Amniotic stem cell (primary cell): ENCODE data around the gene KIF3C.
"Not testable (repeated sequence)": the region's sequence is repeated elsewhere in the genome, so short reads cannot be mapped to it uniquely, and the experiment has no call there.

Source experiments
- DNase-seq: peaks from one replicate; lab custom pipeline; 2025; lab: John Stamatoyannopoulos, UW

KIF3C gene

DNA sequence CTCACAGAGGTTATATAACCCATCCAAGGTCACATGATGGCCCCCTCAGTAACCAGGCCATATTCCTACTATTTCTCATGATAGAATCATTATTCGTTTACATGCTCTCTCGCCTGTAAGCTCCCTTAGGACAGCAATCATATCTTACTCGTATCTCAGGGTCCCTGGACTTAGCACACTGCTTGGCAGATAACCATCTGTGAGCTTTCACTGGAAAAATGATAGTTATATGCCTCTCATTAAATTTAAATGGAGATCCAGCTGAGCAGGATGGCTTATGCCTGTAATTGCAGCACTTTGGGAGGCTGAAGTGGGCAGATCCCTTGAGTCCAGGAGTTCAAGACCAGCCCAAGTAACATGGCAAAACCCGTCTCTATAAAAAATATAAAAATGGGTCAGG is 21.9 kb downstream of the KIF3C start:
- DNase-seq = no peak

DNA sequence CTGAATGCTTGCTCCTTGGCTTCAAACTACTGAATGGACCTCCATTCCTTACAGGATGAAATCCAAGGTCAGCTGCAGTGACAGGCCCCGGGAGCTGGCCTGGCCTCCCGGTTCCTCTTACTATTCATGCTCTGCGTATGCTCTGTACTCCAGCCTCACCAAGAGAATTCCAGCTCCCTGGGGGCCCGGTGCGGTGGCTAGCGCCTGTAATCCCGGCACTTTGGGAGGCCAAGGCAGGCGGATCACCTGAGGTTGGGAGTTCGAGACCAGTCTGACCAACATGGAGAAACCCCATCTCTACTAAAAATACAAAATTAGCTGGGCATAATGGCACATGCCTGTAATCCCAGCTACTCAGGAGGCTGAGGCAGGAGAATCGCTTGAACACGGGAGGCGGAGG is 23.7 kb downstream of the KIF3C start:
- DNase-seq = not testable (repeated sequence)

DNA sequence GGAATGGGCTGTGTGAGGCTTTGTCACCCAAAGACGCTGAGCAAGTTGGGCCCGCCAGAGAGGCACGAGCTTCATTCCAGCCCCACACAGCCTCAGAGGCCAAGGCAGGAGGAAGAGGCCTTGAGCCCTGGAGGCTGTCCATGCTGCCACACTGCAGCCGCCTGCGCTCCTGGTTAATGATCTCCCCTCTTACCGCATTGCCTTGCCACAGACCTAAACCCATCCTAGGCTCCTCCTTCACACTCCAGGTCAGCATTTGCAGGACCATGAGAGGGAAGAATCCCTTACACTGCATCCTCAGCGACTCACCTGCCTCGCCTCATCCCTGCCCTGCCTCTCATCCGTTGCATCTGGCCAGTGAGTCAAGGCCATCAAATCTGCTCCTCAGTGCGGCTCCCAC is 24.6 kb downstream of the KIF3C start:
- DNase-seq = no peak

DNA sequence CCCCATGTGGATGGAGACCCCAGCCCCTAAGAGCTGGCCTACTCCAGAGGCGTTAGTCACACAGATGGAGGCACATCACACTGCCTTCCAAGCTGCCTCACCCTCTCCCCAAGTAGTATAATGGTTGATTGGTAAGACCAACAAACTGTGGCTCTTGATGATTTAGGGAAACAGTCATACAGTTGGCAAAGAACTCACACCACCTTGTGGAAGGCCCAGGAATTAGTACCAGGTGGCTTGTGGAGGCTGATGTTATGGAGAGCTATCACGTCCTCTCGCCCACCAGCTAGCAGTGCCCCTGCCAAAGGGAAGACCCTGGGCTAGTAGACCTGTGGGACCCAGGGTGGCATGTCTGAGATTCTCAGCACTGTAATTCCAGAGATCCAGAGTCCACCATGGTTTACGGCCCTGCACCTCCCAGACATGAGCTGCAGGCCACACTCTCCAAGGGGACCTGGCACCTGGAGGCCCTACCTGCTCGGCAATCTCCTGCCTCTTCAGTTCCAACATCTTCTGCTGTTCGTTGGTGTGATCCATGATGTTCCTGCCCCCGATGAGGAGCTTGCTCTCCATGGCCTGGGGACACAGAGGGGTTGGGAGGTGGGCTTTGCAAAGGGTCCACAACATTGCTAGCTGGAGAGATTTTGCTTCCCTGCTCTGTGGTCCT is 26.3 kb downstream of the KIF3C start:
- DNase-seq = no peak

DNA sequence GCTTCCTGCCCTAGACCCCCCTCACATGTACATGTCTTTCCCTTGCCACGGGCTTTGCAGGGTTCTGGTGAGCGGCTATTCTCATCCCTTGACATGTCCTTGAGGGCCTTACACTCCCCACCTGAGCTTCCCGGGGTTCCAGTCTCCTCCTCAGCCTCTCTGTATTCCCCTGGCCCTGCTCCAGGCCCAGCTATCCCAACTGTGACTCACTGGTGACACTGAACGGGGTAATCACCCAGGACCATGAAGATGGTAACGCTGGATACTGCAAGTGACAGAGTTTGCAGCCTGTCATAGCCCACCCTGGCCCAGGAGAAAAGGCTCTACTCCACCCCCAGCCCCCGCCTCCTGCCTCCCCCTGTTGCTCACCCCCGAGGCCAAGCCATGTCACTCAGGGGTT is 27.3 kb downstream of the KIF3C start:
- DNase-seq = no peak

DNA sequence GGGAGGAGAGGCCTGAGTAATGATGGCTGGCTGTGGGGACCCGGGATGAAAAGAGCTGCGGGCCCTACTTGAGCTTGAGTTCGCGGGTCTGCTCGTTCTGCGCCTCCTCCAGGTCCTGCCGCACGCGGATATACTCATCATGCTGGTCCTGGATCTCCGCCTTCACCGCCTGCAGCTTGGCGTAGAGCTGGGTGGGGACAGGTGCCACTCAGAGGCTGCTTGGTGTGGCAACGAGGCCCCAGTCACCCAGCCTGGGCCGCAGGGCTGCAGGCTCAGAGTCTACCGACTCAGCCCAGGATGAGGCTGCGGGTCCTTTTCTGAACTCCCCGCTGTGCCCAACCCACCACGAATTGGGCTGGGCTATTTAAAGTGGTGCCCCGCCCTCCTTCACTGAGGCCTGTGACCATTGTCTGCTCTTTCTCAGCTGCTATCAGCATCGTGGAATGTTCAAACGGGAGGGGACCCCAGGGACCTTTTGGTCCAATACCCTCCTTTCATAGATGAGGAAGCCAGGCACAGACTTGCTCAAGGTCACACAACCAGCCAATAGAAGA is 28.0 kb downstream of the KIF3C start:
- DNase-seq = no peak

DNA sequence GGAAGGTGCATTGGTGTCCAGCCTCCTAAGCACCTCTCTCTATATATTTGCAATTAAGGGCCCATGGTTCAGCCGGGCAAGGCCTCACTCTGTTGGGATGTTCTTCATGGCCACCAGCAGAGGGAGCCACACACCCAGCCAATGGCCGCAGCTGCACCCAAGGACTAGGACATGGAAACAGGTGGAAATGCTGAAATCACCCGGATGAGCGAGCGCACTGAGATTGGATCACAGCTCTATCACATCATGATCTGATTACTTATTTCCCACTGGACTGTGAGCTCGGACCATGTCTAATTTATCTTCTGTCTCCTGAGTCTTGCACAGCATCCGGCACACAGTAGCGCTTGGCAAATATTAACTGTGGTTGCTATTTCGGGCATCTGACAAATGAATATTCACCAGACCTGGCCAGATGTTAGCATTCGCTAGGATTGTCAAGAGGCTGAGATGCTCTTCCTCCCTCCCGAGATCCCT is 31.2 kb downstream of the KIF3C start:
- peak; percentile 19 for DNase-seq

DNA sequence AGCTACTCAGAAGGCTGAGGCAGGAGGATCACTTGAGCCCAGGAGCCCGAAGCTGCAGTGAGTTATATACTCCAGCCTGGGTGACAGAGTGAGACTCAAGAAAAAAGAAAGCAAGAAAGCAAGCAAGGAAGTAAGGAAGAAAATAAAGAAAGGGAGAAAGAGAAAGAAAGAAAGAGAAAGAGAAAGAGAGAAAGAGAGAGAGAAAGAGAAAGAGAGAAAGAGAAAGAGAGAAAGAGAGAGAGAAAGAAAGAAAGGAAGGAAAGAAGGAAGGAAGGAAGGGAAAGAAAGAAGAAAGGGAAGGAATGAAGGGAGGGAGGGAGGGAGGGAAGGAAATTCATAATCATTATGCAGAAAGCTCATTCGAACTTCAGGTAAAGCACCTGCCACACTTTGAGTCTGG is 33.9 kb downstream of the KIF3C start:
- no peak for DNase-seq

DNA sequence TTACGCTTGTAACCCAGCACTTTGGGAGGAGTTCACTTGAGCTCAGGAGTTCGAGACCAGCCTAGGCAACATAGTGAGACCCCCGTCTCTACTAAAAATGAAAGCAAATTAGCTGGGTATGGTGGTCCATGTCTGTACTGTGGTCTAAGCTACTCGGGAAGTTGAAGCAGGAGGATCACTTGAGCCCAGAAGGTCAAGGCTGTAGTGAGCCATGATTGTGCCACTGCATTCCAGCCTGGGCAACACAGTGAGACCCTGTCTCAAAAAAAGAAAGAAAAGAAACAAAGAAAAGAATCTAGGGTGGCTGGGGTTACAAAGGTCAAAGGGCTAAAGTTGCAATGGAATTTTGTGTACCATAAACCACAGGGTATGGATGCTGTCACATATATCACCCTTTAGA is 41.3 kb downstream of the KIF3C start:
- DNase-seq = no peak

DNA sequence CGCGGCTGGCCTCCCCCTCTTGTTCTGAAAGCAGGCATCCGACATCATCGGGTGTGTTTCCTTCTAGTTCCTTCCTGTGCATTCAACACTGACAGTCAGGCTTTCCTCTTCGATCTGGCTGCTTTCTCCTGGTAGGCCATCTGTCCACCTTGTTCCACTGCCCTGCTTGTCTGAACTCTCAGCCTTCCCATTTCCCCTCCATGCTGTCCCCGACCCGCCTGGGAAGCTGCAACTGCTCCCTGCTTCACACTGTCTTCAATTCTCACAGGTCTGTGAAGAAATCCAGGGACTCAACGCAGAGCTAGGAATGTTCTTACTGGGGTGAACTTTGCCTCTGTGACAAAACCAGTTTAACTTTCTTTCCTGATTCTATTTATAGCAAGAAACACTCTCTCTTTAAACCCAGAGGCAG is 43.0 kb downstream of the KIF3C start:
- no peak for DNase-seq

DNA sequence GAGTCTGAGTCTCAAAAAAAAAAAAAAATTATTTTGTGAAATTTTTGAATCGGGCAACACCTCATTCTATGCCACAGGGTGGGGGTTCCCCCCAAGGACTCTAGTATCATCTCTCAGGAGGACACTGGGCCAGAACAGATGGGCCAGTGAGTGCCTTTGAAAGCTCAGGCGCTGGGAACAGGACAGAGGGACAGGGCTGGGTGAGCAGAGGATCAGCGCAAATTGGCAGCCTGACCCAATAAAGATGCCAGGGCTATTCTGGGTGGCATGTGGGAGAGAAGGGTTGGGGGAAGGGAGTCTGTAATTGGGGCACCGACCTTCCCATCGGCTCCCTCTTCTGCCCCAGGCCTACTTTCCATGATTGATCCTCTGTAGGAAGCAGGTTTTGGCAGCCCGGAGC is 44.0 kb downstream of the KIF3C start:
- DNase-seq = no peak

DNA sequence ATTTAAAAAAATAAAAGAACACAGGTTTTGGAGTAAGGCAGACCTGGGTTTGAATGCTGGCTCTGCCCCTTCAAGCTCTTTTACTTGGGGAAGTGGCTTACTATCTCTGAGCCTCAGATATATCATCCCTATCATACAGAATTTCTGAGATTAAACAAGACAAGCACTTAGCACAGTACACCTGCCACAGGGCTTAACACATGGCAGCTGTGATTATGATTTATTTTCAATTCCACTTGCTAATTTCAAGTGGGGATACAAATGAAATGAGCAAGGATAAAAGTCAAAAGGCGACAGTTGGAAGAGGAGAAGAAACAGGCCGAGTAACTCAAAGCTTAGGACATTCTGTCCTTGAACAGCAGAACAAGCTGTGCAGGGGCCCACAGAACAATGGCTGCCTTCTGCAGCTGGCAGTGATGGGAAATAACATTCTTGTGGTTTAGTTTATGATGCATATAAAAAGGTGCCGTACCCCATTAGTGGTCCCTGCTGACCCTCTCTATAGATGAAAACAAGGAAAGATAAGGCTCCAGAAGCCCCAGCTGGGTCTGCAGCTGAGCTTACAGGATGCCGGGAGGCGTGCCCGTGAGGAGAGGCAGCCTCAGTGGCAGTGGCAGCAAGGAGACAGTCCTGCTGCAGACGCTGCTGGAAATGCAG is 45.3 kb downstream of the KIF3C start:
- DNase-seq = no peak

DNA sequence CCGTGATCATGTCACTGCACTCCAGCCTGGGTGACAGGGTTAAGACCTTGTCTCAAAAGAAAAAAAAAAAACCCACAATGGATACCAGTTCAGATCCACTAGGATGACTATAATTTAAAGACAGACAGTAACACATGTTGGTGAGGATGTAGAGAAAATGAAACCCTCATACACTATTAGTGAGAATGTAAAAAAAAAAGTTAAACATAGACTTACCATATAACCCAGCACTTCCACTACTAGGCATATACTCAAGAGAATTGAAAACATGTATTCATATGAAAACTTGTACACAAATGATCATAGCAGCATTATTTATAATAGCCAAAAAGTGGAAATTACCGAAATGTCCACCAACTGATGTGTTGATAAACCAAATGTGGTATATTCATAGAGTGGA is 48.7 kb downstream of the KIF3C start:
- no peak for DNase-seq

DNA sequence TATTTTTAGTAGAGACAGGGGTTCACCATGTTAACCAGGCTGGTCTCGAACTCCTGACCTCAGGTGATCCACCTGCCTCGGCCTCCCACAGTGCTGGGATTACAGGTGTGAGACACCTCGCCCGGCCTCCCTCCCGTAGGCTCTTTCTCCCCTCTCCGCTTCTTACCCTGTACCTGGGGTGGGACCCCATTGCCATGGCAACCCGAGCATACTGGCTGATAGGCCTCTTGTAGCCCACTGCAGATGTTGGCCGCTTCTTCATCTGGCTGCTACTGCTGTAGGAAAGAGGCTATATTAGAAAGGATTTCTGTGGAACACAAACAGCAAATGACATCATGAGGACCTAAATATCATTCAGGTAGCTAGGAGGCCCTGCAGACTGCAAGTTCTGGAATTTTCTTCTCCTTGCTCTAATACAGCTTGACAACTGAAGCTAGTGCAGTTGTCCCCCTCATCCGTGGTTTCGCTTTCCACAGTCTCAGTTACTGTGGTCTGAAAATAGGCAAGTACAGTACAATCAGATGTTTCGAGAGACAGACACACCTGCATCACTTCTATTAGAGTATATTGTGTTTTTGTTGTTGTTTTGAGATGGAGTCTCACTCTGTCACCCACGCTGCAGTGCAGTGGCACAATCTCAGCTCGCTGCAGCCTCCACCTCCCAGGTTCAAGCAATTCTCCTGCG is 52.4 kb downstream of the KIF3C start:
- no peak for DNase-seq

DNA sequence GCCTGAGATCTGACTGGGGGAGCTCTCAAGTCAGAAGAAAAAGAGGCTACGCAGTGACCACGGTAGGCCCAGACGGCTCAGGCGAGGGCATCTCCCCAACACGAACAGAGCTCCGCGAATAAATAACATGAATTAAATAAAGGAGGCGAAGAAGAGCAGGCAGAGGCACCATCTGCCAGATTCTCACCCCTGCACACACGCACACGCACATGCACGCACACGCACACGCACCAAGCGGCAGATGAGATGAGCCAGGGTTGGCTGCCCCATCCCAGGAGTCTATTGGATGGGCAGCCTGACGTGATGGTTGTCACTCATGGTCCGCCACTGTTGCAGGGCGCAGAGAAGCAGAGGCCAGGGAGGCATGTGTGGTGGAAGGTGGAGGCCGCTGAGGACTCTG is 53.6 kb downstream of the KIF3C start:
- DNase-seq = no peak

DNA sequence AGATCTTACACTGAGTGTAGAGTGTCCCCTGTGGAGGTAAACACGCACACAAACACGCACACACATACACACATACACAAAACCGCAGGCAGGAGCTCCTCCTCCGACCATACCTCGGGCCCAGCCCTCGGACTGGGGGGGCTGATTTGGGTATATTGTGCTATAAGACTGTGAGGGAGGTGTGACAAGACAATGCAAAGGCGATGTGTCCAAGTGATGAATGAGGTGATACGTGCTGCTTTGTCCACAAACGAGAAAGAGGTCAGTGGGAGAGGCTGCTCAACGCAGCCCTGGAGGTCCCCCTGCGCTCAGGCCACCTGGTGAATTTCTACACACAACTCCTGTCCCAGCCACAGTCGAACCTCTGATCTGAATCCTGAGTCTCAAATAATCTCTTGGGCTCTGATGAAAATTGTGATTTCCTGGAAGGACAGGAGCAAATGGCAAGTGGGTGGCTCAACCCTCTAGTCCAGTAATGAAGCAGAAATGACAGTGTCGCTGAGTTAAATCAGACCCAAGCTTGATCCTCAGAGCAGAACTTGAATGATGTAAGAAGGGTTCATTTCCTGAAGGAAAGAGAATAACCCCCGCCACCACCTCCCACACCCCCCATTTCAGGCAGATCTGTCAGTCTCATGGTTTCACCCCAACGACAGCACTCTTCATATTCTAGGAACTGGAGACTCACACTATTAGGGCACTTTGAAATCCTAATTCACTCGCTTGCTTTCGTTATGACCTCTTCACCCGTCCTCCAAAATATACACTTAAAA is 55.1 kb downstream of the KIF3C start:
- DNase-seq = no peak

DNA sequence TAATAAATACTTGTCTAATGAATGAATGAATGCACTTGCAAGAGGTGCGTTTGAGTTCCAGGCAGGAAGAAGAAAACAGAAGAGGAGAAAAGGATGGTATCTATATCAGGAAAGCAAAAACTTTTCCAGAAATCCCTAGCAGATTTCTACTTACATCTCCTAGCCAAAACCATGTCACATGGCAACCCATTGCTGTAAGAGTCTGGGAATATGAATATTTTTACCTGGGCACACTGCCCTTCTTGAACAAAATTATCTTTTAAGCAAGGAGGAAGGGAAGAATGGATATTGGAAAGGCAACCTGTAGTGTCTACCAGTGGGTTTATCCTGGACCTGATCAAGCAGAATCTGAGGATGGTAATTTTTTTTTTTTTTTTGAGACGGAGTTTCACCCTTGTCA is 59.8 kb downstream of the KIF3C start:
- no peak for DNase-seq

DNA sequence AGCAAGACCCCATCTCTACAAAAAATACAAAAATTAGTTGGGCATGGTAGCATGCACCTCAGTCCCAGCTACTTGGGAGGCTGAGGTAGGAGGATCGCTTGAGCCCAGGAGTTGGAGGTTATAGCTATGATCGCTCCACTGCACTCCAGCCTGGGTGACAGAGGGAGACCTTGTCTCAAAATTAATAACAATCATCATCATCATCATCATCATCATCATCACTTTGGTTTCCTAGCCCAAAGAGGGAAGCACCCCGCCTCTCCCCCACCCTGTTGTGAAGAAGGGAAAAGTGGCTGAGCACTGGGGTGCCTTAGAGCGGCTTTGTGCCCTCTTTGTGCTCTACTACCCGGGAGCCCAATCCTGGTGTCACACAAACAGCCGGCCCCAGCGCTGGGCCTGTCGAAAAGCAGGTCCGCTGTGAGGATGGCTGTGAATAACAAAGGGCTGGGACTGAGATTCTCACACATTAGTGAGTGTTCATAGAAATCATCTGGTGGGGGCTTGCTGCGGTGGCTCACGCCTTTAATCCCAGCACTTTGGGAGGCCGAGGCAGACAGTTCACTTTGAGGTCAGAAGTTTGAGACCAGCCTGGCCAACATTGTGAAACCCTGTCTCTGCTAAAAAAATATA is 61.4 kb downstream of the KIF3C start:
- DNase-seq = no peak

DNA sequence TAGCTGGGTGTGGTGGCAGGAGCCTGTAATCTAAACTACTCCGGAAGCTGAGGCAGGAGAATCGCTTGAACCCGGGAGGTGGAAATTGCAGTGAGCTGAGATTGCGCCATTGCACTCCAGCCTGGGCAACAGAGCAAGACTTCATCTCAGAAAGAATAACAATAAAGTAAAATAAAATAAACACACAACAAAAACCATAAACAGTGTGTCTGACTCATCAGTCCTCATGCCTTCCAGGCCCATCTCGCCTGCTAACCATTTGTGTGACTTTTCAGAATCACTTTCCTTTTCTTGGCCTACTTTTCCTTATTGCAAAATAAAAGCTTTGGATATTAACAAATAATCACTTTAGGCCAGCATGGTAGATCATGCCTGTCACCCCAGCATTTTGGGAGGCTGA is 62.0 kb downstream of the KIF3C start:
- no peak for DNase-seq

DNA sequence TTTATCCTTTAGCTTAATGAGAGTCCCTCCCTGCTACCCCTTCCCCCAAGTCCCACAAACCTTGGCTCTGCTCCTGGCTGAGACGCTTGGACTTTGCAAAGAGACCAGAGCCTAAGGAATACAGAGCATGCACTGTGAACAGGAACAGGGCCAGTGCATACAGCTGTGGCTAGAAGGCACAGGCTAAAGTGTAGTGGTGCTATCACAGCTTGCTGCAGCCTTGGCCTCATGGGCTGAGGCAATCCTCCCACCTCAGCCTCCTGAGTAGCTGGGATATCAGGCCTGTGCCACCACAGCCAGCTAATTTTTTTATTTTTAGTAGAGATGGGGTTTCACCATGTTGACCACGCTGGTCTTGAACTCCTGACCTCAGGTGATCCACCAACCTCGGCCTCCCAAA is 64.5 kb downstream of the KIF3C start:
- DNase-seq = no peak

DNA sequence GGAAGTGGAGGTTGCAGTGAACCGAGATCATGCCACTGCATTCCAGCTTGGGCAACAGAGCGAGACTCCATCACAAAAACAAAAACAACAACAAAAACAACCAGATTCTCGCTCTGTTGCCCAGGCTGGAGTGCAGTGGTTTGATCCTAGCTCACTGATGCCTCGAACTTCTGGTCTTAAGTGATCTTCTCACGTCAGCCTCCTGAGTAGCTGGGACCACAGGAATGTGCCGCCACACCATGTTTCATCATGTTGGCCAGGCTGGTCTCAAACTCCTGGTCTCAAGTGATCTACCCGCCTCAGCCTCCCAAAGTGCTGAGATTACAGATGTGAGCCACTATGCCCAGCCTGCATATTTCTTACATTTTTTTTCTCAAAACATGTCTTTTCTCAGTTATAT is 64.9 kb downstream of the KIF3C start:
- not testable (repeated sequence) for DNase-seq
